Loucy (cell line): ENCODE measurements around the gene PELI2.

Experiments used
- EZH2phosphoT487 ChIP-seq: fragments of 200-600 bp; IDR thresholded peaks from 2 replicates; pipeline ENCODE4 v1.6.1; 2018; ENCODE audit warnings: antibody characterized with exemption, mild to moderate bottlenecking, moderate library complexity, borderline replicate concordance
- TF ChIP-seq, protein P1 (sequence below): fragments of 200-600 bp; sonication (generic); conservative IDR thresholded peaks from 2 replicates; pipeline ENCODE4 v1.5.1; 2014; ENCODE audit warnings: mild to moderate bottlenecking, antibody characterized with exemption, low read length

- TF ChIP-seq, protein P1, sequence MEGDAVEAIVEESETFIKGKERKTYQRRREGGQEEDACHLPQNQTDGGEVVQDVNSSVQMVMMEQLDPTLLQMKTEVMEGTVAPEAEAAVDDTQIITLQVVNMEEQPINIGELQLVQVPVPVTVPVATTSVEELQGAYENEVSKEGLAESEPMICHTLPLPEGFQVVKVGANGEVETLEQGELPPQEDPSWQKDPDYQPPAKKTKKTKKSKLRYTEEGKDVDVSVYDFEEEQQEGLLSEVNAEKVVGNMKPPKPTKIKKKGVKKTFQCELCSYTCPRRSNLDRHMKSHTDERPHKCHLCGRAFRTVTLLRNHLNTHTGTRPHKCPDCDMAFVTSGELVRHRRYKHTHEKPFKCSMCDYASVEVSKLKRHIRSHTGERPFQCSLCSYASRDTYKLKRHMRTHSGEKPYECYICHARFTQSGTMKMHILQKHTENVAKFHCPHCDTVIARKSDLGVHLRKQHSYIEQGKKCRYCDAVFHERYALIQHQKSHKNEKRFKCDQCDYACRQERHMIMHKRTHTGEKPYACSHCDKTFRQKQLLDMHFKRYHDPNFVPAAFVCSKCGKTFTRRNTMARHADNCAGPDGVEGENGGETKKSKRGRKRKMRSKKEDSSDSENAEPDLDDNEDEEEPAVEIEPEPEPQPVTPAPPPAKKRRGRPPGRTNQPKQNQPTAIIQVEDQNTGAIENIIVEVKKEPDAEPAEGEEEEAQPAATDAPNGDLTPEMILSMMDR: 0 out of 2 replicates have a peak, but pooled peaks have one; percentile 8
- TF ChIP-seq EZH2phosphoT487: no peak
Observed at GRCh38 chr14:56224229-56224628, 106.0 kb downstream of the PELI2 start.
